Measurements from ENCODE around the gene TP53. TPM values are rescaled to one million over a fixed set of nuclear protein-coding genes. Genes with fewer than 3 reads are reported as not detected.

The TP53 gene
- polyA plus RNA-seq, 1 donor from 2014 or later = 13.8 TPM

DNA sequence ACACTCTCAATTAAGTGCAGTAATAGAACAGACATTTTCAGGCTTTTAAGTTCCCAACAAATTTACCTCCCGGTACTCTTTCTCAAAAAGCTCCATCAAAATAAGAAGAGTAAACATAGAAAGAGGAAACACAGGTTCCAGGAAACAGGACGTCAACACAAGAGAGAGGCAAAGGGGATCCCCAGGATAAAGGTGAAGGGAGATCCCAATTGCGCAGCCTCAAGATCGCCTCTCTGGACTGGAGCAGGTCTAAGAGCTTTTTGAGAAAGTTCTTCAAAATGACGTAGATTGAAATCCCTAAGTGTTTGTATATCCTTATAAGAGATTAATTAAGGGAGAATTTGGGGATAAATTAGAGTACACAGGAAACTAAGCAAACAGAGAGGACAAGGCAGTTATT, 68.7 kb downstream of the TP53 start:
- Histone ChIP-seq H3K79me2 (replicated peaks; ENCODE audit: insufficient read depth, low read length) (peaks cover 8% of the 10 kb centered on the region), H2AFZ (ENCODE audit: low read depth, low read length) (no peak overlapping the region), H3K4me2 (ENCODE audit: low read length) (no peak overlapping the region), H3K27me3 (ENCODE audit: insufficient read depth, low read depth, low read length) (no peaks in the 10 kb centered on the region), H4K20me1 (ENCODE audit: insufficient read depth) (no peaks in the 10 kb centered on the region), H3K36me3 (ENCODE audit: insufficient read depth, low read length) (no peaks in the 10 kb centered on the region), H3F3A (ENCODE audit: insufficient read depth, low read length, poor library complexity, severe bottlenecking) (no peaks in the 10 kb centered on the region), H3K27ac (ENCODE audit: low read length) (no peak overlapping the region), H3K9me3 (ENCODE audit: low read length) (no peaks in the 10 kb centered on the region), H3K4me3 (ENCODE audit: low read length) (no peak overlapping the region), H3K9me2 (ENCODE audit: insufficient read depth, low read length) (no peaks in the 10 kb centered on the region), H3K9ac (ENCODE audit: low read length) (no peak overlapping the region)
- TF ChIP-seq EZH2 (IDR thresholded peaks at IDR 0.05; ENCODE audit: borderline replicate concordance, insufficient read depth, low read length, poor library complexity, severe bottlenecking) (no peak), TAF1 (IDR thresholded peaks at IDR 0.05; ENCODE audit: low read depth) (no peak), MXI1 (conservative IDR thresholded peaks at IDR 0.05; ENCODE audit: poor library complexity, severe bottlenecking) (no peak), SMC3 (conservative IDR thresholded peaks at IDR 0.05; ENCODE audit: poor library complexity) (no peak), RAD21 (conservative IDR thresholded peaks at IDR 0.05) (no peak), POLR2AphosphoS5 (IDR thresholded peaks at IDR 0.05) (no peak), EP300 (conservative IDR thresholded peaks at IDR 0.05; ENCODE audit: poor library complexity, severe bottlenecking) (no peak)
- TF ChIP-seq, protein P1, sequence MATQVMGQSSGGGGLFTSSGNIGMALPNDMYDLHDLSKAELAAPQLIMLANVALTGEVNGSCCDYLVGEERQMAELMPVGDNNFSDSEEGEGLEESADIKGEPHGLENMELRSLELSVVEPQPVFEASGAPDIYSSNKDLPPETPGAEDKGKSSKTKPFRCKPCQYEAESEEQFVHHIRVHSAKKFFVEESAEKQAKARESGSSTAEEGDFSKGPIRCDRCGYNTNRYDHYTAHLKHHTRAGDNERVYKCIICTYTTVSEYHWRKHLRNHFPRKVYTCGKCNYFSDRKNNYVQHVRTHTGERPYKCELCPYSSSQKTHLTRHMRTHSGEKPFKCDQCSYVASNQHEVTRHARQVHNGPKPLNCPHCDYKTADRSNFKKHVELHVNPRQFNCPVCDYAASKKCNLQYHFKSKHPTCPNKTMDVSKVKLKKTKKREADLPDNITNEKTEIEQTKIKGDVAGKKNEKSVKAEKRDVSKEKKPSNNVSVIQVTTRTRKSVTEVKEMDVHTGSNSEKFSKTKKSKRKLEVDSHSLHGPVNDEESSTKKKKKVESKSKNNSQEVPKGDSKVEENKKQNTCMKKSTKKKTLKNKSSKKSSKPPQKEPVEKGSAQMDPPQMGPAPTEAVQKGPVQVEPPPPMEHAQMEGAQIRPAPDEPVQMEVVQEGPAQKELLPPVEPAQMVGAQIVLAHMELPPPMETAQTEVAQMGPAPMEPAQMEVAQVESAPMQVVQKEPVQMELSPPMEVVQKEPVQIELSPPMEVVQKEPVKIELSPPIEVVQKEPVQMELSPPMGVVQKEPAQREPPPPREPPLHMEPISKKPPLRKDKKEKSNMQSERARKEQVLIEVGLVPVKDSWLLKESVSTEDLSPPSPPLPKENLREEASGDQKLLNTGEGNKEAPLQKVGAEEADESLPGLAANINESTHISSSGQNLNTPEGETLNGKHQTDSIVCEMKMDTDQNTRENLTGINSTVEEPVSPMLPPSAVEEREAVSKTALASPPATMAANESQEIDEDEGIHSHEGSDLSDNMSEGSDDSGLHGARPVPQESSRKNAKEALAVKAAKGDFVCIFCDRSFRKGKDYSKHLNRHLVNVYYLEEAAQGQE (IDR thresholded peaks at IDR 0.05; ENCODE audit: borderline replicate concordance) = no peak
- TF ChIP-seq, protein P2, sequence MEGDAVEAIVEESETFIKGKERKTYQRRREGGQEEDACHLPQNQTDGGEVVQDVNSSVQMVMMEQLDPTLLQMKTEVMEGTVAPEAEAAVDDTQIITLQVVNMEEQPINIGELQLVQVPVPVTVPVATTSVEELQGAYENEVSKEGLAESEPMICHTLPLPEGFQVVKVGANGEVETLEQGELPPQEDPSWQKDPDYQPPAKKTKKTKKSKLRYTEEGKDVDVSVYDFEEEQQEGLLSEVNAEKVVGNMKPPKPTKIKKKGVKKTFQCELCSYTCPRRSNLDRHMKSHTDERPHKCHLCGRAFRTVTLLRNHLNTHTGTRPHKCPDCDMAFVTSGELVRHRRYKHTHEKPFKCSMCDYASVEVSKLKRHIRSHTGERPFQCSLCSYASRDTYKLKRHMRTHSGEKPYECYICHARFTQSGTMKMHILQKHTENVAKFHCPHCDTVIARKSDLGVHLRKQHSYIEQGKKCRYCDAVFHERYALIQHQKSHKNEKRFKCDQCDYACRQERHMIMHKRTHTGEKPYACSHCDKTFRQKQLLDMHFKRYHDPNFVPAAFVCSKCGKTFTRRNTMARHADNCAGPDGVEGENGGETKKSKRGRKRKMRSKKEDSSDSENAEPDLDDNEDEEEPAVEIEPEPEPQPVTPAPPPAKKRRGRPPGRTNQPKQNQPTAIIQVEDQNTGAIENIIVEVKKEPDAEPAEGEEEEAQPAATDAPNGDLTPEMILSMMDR (IDR thresholded peaks at IDR 0.05; ENCODE audit: poor library complexity, severe bottlenecking) = no peak

Other genes starting within 250 kb of the TP53 start
- 15.8 and 16.4 TPM in 2 replicates for gene FGF11, start 248.0 kb downstream of the TP53 start, polyA plus RNA-seq
- 17.9 and 18.2 TPM in 2 replicates for gene CHRNB1, start 242.4 kb downstream of the TP53 start, polyA plus RNA-seq
- gene ZBTB4, start 207.9 kb downstream of the TP53 start, polyA plus RNA-seq = 8.0 and 9.2 TPM in 2 replicates
- gene SLC35G6, start 206.0 kb downstream of the TP53 start, polyA plus RNA-seq = not detected in 2 replicates
- gene POLR2A, start 203.1 kb downstream of the TP53 start, polyA plus RNA-seq = 9.1 and 22.6 TPM in 2 replicates
- gene TNFSF12, start 138.4 kb downstream of the TP53 start, polyA plus RNA-seq = not detected in 2 replicates
- gene TNFSF13, start 128.7 kb downstream of the TP53 start, polyA plus RNA-seq = 0.15 TPM in 1 of 2 replicates, not detected in the other
- gene SENP3, start 125.6 kb downstream of the TP53 start, polyA plus RNA-seq = 148 and 151 TPM in 2 replicates
- gene CD68, start 107.9 kb downstream of the TP53 start, polyA plus RNA-seq = not detected in 2 replicates
- gene MPDU1, start 103.6 kb downstream of the TP53 start, polyA plus RNA-seq = 110 and 118 TPM in 2 replicates
- gene SOX15, start 97.4 kb downstream of the TP53 start, polyA plus RNA-seq = 0.47 and 1.5 TPM in 2 replicates
- gene FXR2, start 72.6 kb downstream of the TP53 start, polyA plus RNA-seq = 118 and 130 TPM in 2 replicates
- gene SAT2, start 59.7 kb downstream of the TP53 start, polyA plus RNA-seq = 303 and 330 TPM in 2 replicates
- gene SHBG, start 57.4 kb downstream of the TP53 start, polyA plus RNA-seq = 0.90 and 3.2 TPM in 2 replicates
- gene ATP1B2, start 36.6 kb downstream of the TP53 start, polyA plus RNA-seq = 3.2 and 4.2 TPM in 2 replicates
- gene WRAP53, start 987 bp upstream of the TP53 start, polyA plus RNA-seq = 20.1 and 22.4 TPM in 2 replicates
- 36.4 and 46.5 TPM in 2 replicates for gene EFNB3, start 17.7 kb upstream of the TP53 start, polyA plus RNA-seq
- gene DNAH2, start 30.3 kb upstream of the TP53 start, polyA plus RNA-seq = 2.0 and 2.1 TPM in 2 replicates
- gene KDM6B, start 146.7 kb upstream of the TP53 start, polyA plus RNA-seq = 2.5 and 4.4 TPM in 2 replicates
- gene TMEM88, start 167.6 kb upstream of the TP53 start, polyA plus RNA-seq = 4.2 and 6.7 TPM in 2 replicates
- 99.5 and 110 TPM in 2 replicates for gene NAA38, start 170.1 kb upstream of the TP53 start, polyA plus RNA-seq
- gene CYB5D1, start 170.5 kb upstream of the TP53 start, polyA plus RNA-seq = 21.1 and 30.4 TPM in 2 replicates
- 115 and 159 TPM in 2 replicates for gene CHD3, start 201.3 kb upstream of the TP53 start, polyA plus RNA-seq
- gene RNF227, start 228.8 kb upstream of the TP53 start, polyA plus RNA-seq = 69.9 and 81.4 TPM in 2 replicates
- 5.6 and 7.6 TPM in 2 replicates for gene KCNAB3, start 242.4 kb upstream of the TP53 start, polyA plus RNA-seq
- gene TRAPPC1, start 244.5 kb upstream of the TP53 start, polyA plus RNA-seq = 34.0 and 38.3 TPM in 2 replicates
- 48.7 and 52.0 TPM in 2 replicates for gene CNTROB, start 244.7 kb upstream of the TP53 start, polyA plus RNA-seq

All from neural cell (in vitro differentiated cells).